Activated T-helper 1 cell treated with anti-CD3 and anti-CD28 coated beads, Interleukin-2, amount 50 U/mL, for 16 hours (primary cell): ENCODE data around the gene MOB3B.

Source experiments
- DNase-seq, 2 donors: peaks; one replicate each; pipeline ENCODE4 v3.0.0-alpha.2; 2020; ENCODE audit warnings: low read depth in 1 of 2, low spot score in 1 of 2

Gene MOB3B

GRCh38 chr9:27292659-27293405 is 236.8 kb downstream of the MOB3B start:
- no peak for DNase-seq

GRCh38 chr9:27291292-27291691 is 238.3 kb downstream of the MOB3B start:
- DNase-seq, result no peak

- no peak for DNase-seq
These were observed 247.3 kb downstream of the MOB3B start for GRCh38 chr9:27282269-27282668.

- no peak for DNase-seq
These were observed 248.8 kb downstream of the MOB3B start for GRCh38 chr9:27280860-27281259.

GRCh38 chr9:27280249-27280648 is 249.4 kb downstream of the MOB3B start:
- no peak for DNase-seq

GRCh38 chr9:27279611-27280010 is 250.0 kb downstream of the MOB3B start:
- no peak for DNase-seq

- no peak for DNase-seq
These were observed 251.2 kb downstream of the MOB3B start for GRCh38 chr9:27278374-27278773.

- no peak for DNase-seq
These were observed 253.2 kb downstream of the MOB3B start for GRCh38 chr9:27276193-27277030.
